HCT116 (cell line): Measurements from ENCODE around the gene FOSB. TPM values are rescaled to one million over a fixed set of nuclear protein-coding genes. Genes with fewer than 3 reads are reported as not detected.

ENCODE experiments used
- ATAC-seq: fragments of 200-7000 bp; cut with Tn5 transposase; 2 replicates; pipeline ENCODE4 v1.9.1; 2020; ENCODE audit warnings: mild to moderate bottlenecking, moderate library complexity
- BruUV-seq: library from RNA; stranded (reverse); fragments of 400-500 nt; replicated peaks from 2 replicates; lab custom pipeline; 2021; lab: Mats Ljungman, UMichigan
- CTCF ChIA-PET: fragments of 300-600 bp; sonication (Branson Sonifier 250); formaldehyde crosslinking; loops from one replicate; lab custom pipeline; 2021; ENCODE audit warnings: antibody characterized with exemption; lab: Charles Lee
- POLR2A ChIA-PET: fragments of 300-600, 350-600 bp; sonication (Branson Sonifier 250); formaldehyde crosslinking; loops from one replicate; lab custom pipeline; 2021; ENCODE audit warnings: antibody characterized with exemption; lab: Charles Lee
- RAD21 ChIA-PET, 2 experiments: fragments of 300-600 bp; sonication (Branson Sonifier 250); formaldehyde crosslinking; loops; one replicate each; lab custom pipeline; 2023; ENCODE audit warnings: low total read pairs in 2 of 2; ENCODE audit not compliant: uncharacterized antibody in 2 of 2, unreplicated experiment in 2 of 2, low non-redundant PET in 1 of 2; lab: Charles Lee
- DNase-seq: peaks from one replicate; pipeline ENCODE4 v3.0.0-alpha.2; 2010; ENCODE audit warnings: low read depth, low spot score
- H2AFZ ChIP-seq: fragments of 200-600 bp; shearing (Covaris generic), sonication (generic); 2 replicates; pipeline ENCODE4 v1.6.1; 2017; ENCODE audit warnings: low read depth, mixed run types, mixed read lengths, antibody characterized with exemption, low read length; ENCODE audit not compliant: poor library complexity, severe bottlenecking
- H3K27ac ChIP-seq: 2 replicates; pipeline ENCODE4 v1.5.1; 2012; ENCODE audit warnings: low read depth, low read length
- H3K27me3 ChIP-seq: fragments of 200-600 bp; sonication (generic); 2 replicates; pipeline ENCODE4 v1.6.1; 2016; ENCODE audit warnings: mixed run types, low read length, mixed read lengths; ENCODE audit not compliant: insufficient read depth
- H3K36me3 ChIP-seq, 2 experiments: fragments of 200-500 bp in 1 of 2; fragments of 200-600 bp in 1 of 2; sonication (Bioruptor generic) in 1 of 2; sonication (generic) in 1 of 2; 2 replicates each; pipeline versions ENCODE4 v1.5.1 to v1.6.1; 2014 to 2016; ENCODE audit warnings: low read length in 2 of 2, inconsistent platforms in 1 of 2, mixed read lengths in 1 of 2, mixed run types in 1 of 2; ENCODE audit not compliant: insufficient read depth in 2 of 2, control insufficient read depth in 1 of 2
- H3K4me1 ChIP-seq, 2 experiments: fragments of 200-600 bp in 1 of 2; sonication (generic) in 1 of 2; 2 replicates each; pipeline versions ENCODE4 v1.5.1 to v1.6.1; 2012 to 2017; ENCODE audit warnings: low read length in 2 of 2, inconsistent platforms in 1 of 2, mild to moderate bottlenecking in 1 of 2, mixed read lengths in 1 of 2, mixed run types in 1 of 2, moderate library complexity in 1 of 2; ENCODE audit not compliant: insufficient read depth in 2 of 2, control insufficient read depth in 1 of 2
- H3K4me2 ChIP-seq: fragments of 200-600 bp; sonication (generic); 2 replicates; pipeline ENCODE4 v1.6.1; 2017; ENCODE audit warnings: mixed run types, low read length, mixed read lengths
- H3K4me3 ChIP-seq, 2 experiments: fragments of 200-600 bp in 1 of 2; sonication (generic) in 1 of 2; replicated peaks in 1 of 2; 2 replicates each; pipeline ENCODE4 v1.5.1; 2011 to 2016; ENCODE audit warnings: low read length in 2 of 2, control low read depth in 1 of 2, low read depth in 1 of 2, mild to moderate bottlenecking in 1 of 2, mixed read lengths in 1 of 2, mixed run types in 1 of 2
- H3K79me2 ChIP-seq: fragments of 200-600 bp; sonication (generic); 2 replicates; pipeline ENCODE4 v1.6.1; 2017; ENCODE audit warnings: mild to moderate bottlenecking, mixed run types, low read length, moderate library complexity, mixed read lengths; ENCODE audit not compliant: insufficient read depth
- H3K9ac ChIP-seq: fragments of 200-600 bp; sonication (generic); 2 replicates; pipeline ENCODE4 v1.6.1; 2016; ENCODE audit warnings: low read length, mixed read lengths
- H3K9me2 ChIP-seq: fragments of 200-600 bp; sonication (generic), shearing (Covaris generic); 2 replicates; pipeline ENCODE4 v1.6.1; 2017; ENCODE audit warnings: mixed run types, mild to moderate bottlenecking, moderate library complexity; ENCODE audit not compliant: insufficient read depth
- H3K9me3 ChIP-seq, 2 experiments: fragments of 200-500 bp in 1 of 2; fragments of 200-600 bp in 1 of 2; sonication (Bioruptor generic) in 1 of 2; sonication (generic) in 1 of 2; 2 replicates each; pipeline ENCODE4 v1.6.1; 2014 to 2017; ENCODE audit warnings: low read length in 2 of 2, mixed read lengths in 2 of 2, inconsistent platforms in 1 of 2, low read depth in 1 of 2, mild to moderate bottlenecking in 1 of 2, mixed run types in 1 of 2, moderate library complexity in 1 of 2; ENCODE audit not compliant: control insufficient read depth in 1 of 2, insufficient read depth in 1 of 2
- H4K20me1 ChIP-seq: fragments of 200-600 bp; sonication (generic), shearing (Covaris generic); 2 replicates; pipeline ENCODE4 v1.6.1; 2017; ENCODE audit warnings: mixed run types, mild to moderate bottlenecking, moderate library complexity; ENCODE audit not compliant: insufficient read depth
- CBX3 ChIP-seq: IDR thresholded peaks from 2 replicates; pipeline ENCODE4 v1.6.1; 2012; ENCODE audit warnings: low read depth
- CEBPB ChIP-seq: IDR thresholded peaks from 2 replicates; pipeline ENCODE4 v1.6.1; 2012; ENCODE audit warnings: low read depth
- EGR1 ChIP-seq: IDR thresholded peaks from 2 replicates; pipeline ENCODE4 v1.6.1; 2012; ENCODE audit warnings: low read depth
- ELF1 ChIP-seq: IDR thresholded peaks from 2 replicates; pipeline ENCODE4 v1.6.1; 2012; ENCODE audit warnings: low read depth, borderline replicate concordance
- EZH2 ChIP-seq: fragments of 200-600 bp; sonication (generic); IDR thresholded peaks from 2 replicates; pipeline ENCODE4 v1.6.1; 2017; ENCODE audit warnings: antibody characterized with exemption, mixed run types
- EZH2phosphoT487 ChIP-seq: fragments of 200-600 bp; IDR thresholded peaks from 2 replicates; pipeline ENCODE4 v1.6.1; 2018; ENCODE audit warnings: antibody characterized with exemption, borderline replicate concordance
- FOSL1 ChIP-seq: IDR thresholded peaks from 2 replicates; pipeline ENCODE4 v1.6.1; 2012; ENCODE audit warnings: low read depth
- JUND ChIP-seq: IDR thresholded peaks from 2 replicates; pipeline ENCODE4 v1.6.1; 2012
- POLR2AphosphoS5 ChIP-seq: IDR thresholded peaks from 2 replicates; pipeline ENCODE4 v1.6.1; 2011; ENCODE audit warnings: mild to moderate bottlenecking, low read depth, low read length, moderate library complexity
- SIN3A ChIP-seq: IDR thresholded peaks from 2 replicates; pipeline ENCODE4 v1.6.1; 2012; ENCODE audit warnings: low read depth
- SP1 ChIP-seq: IDR thresholded peaks from 2 replicates; pipeline ENCODE4 v1.6.1; 2012; ENCODE audit warnings: low read depth
- TCF7L2 ChIP-seq: IDR thresholded peaks from 2 replicates; pipeline ENCODE4 v1.7.0; 2011; ENCODE audit warnings: borderline replicate concordance, inconsistent platforms; ENCODE audit not compliant: insufficient read depth, insufficient read length; ENCODE audit errors: extremely low read depth
- ZBTB33 ChIP-seq: IDR thresholded peaks from 2 replicates; pipeline ENCODE4 v1.6.1; 2011; ENCODE audit warnings: mild to moderate bottlenecking, low read length, moderate library complexity; ENCODE audit not compliant: insufficient replicate concordance; ENCODE audit errors: extremely low read depth
- ZFX ChIP-seq: fragments of 450-650 bp; IDR thresholded peaks from 2 replicates; pipeline ENCODE4 v1.6.1; 2017
- intact Hi-C: fragments of 100-400 bp; cut with micrococcal nuclease; formaldehyde crosslinking; loops from 2 replicates; pipeline ENCODE4 v1.10.0; 2022
- total RNA-seq: library from RNA; stranded (reverse); gene quantifications from one replicate; pipeline ENCODE4 v1.2.1, GENCODE V29; 2021; ENCODE audit not compliant: unreplicated experiment
- TF ChIP-seq, protein P1 (sequence below), 3 experiments: fragments of 200-600 bp in 1 of 3; sonication (generic) in 1 of 3; IDR thresholded peaks in 2 of 3; conservative IDR thresholded peaks in 1 of 3; 2 replicates each; pipeline ENCODE4 v1.5.1; 2012 to 2017; ENCODE audit warnings: low read depth in 2 of 3, low read length in 2 of 3, antibody characterized with exemption in 1 of 3, borderline replicate concordance in 1 of 3, control low read depth in 1 of 3, mild to moderate bottlenecking in 1 of 3, mixed read lengths in 1 of 3, mixed run types in 1 of 3, moderate library complexity in 1 of 3; ENCODE audit not compliant: insufficient read depth in 1 of 3
- TF ChIP-seq, protein P2 (sequence below): IDR thresholded peaks from 2 replicates; pipeline ENCODE4 v1.6.1; 2012

FOSB gene
- total RNA-seq, 1 experiment from 2014 or later, result 12.6 TPM

GRCh38 chr19:45420871-45421270, 46.9 kb upstream of the FOSB start:
- Histone ChIP-seq H3K27me3 (no peaks in the 10 kb centered on the region), H3K4me3 (no peak overlapping the region), H3K27ac (no peak overlapping the region), H3K9ac (no peak overlapping the region), H3K4me1 (peaks cover 28 to 64% of the 10 kb centered on the region in 2 experiments), H3K4me2 (no peak overlapping the region), H3K9me3 (no peaks in the 10 kb centered on the region)
- CTCF ChIA-PET, result no interaction called here
- POLR2A ChIA-PET, result no interaction called here
- BruUV-seq, result no TSS peak
- TF ChIP-seq EZH2, result no peak
- TF ChIP-seq ZFX, result no peak
- TF ChIP-seq EGR1, result no peak
- TF ChIP-seq SP1, result no peak
- no peak for TF ChIP-seq ZBTB33
- TF ChIP-seq JUND, result no peak
- TF ChIP-seq, protein P1, sequence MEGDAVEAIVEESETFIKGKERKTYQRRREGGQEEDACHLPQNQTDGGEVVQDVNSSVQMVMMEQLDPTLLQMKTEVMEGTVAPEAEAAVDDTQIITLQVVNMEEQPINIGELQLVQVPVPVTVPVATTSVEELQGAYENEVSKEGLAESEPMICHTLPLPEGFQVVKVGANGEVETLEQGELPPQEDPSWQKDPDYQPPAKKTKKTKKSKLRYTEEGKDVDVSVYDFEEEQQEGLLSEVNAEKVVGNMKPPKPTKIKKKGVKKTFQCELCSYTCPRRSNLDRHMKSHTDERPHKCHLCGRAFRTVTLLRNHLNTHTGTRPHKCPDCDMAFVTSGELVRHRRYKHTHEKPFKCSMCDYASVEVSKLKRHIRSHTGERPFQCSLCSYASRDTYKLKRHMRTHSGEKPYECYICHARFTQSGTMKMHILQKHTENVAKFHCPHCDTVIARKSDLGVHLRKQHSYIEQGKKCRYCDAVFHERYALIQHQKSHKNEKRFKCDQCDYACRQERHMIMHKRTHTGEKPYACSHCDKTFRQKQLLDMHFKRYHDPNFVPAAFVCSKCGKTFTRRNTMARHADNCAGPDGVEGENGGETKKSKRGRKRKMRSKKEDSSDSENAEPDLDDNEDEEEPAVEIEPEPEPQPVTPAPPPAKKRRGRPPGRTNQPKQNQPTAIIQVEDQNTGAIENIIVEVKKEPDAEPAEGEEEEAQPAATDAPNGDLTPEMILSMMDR (IDR thresholded peaks at IDR 0.05 in 2 of 3, conservative IDR thresholded peaks at IDR 0.05 in 1 of 3; ENCODE audit: borderline replicate concordance in 1 of 3, insufficient read depth in 1 of 3, low read depth in 2 of 3, low read length in 2 of 3), result no peak
- no peak for TF ChIP-seq CEBPB
- no peak for TF ChIP-seq EZH2phosphoT487
- TF ChIP-seq CBX3, result no peak
- no peak for TF ChIP-seq FOSL1
- TF ChIP-seq ELF1, result no peak
- TF ChIP-seq, protein P2, sequence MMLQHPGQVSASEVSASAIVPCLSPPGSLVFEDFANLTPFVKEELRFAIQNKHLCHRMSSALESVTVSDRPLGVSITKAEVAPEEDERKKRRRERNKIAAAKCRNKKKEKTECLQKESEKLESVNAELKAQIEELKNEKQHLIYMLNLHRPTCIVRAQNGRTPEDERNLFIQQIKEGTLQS, result no peak
- no peak for TF ChIP-seq TCF7L2
- TF ChIP-seq POLR2AphosphoS5, result no peak
- TF ChIP-seq SIN3A, result no peak
- TF ChIP-seq, all 23 proteins: peak for 0
- intact Hi-C loops, result no loop called here
- H3K9me2 ChIP-seq, result no peaks in the 10 kb centered on the region
- peaks cover 32% of the 10 kb centered on the region for H3K79me2 ChIP-seq
- H3K36me3 ChIP-seq, result peaks cover 11 to 22% of the 10 kb centered on the region in 2 experiments; a peak in 3 of 4 replicates
- DNase-seq (no peak), ATAC-seq (no peak)
- RAD21 ChIA-PET, result no interaction called here
- no peaks in the 10 kb centered on the region for H4K20me1 ChIP-seq
- H2AFZ ChIP-seq, result no peak overlapping the region
